CD14-positive monocyte (primary cell): ENCODE results near the gene STPG1. TPM values are rescaled to one million over a fixed set of nuclear protein-coding genes. Genes with fewer than 3 reads are reported as not detected.
A peak's percentile ranks its signal among the peaks of the same experiment; 100 is the strongest.

Experiments used
- DNase-seq, 3 donors: peaks; one replicate each; pipeline ENCODE4 v3.0.0-alpha.2; 2011 to 2022
- H2AFZ ChIP-seq: 2 replicates; pipeline ENCODE4 v1.6.0; 2012; ENCODE audit warnings: mild to moderate bottlenecking, low read depth, low read length, inconsistent platforms; ENCODE audit not compliant: insufficient read depth, poor library complexity, severe bottlenecking
- H3K27ac ChIP-seq, 2 donors: 1 replicate in 1 of 2; 2 replicates in 1 of 2; pipeline ENCODE4 v1.5.1; 2012 to 2013; ENCODE audit warnings: low read length in 2 of 2, control low read depth in 1 of 2, inconsistent platforms in 1 of 2, low read depth in 1 of 2, mild to moderate bottlenecking in 1 of 2
- H3K27me3 ChIP-seq, 2 donors: one replicate each; pipeline versions ENCODE4 v1.6.0 to v1.6.1; 2011 to 2013; ENCODE audit warnings: low read length in 2 of 2; ENCODE audit not compliant: control insufficient read depth in 2 of 2, insufficient read depth in 2 of 2
- H3K36me3 ChIP-seq, 2 donors: replicated peaks in 1 of 2; 1 replicate in 1 of 2; 2 replicates in 1 of 2; pipeline versions ENCODE4 v1.5.1 to v1.6.1; 2012 to 2013; ENCODE audit warnings: low read length in 2 of 2, control low read depth in 1 of 2, inconsistent platforms in 1 of 2, mild to moderate bottlenecking in 1 of 2; ENCODE audit not compliant: insufficient read depth in 2 of 2, control insufficient read depth in 1 of 2
- H3K4me1 ChIP-seq, 2 donors: 1 replicate in 1 of 2; 2 replicates in 1 of 2; pipeline versions ENCODE4 v1.5.1 to v1.6.1; 2012 to 2013; ENCODE audit warnings: low read length in 2 of 2, control low read depth in 1 of 2, inconsistent platforms in 1 of 2, mild to moderate bottlenecking in 1 of 2, moderate library complexity in 1 of 2; ENCODE audit not compliant: insufficient read depth in 2 of 2, control insufficient read depth in 1 of 2
- H3K4me2 ChIP-seq: replicated peaks from 2 replicates; pipeline ENCODE3; 2012; ENCODE audit warnings: low read length, moderate library complexity, mild to moderate bottlenecking; ENCODE audit not compliant: poor library complexity, severe bottlenecking; ENCODE audit errors: extremely low read depth
- H3K4me3 ChIP-seq, 3 experiments: fragments of 200-600 bp in 1 of 3; sonication (generic) in 1 of 3; replicated peaks in 1 of 3; 1 replicate in 2 of 3; 2 replicates in 1 of 3; pipeline ENCODE4 v1.5.1; 2011 to 2013; ENCODE audit warnings: low read length in 3 of 3, mild to moderate bottlenecking in 3 of 3, control low read depth in 2 of 3, low read depth in 2 of 3, inconsistent platforms in 1 of 3, moderate library complexity in 1 of 3
- H3K79me2 ChIP-seq: 2 replicates; pipeline ENCODE4 v1.6.0; 2012; ENCODE audit warnings: mild to moderate bottlenecking, control low read depth, inconsistent platforms, low read length, moderate library complexity; ENCODE audit not compliant: insufficient read depth
- H3K9ac ChIP-seq: 2 replicates; pipeline ENCODE4 v1.6.0; 2017; ENCODE audit warnings: low read length, mild to moderate bottlenecking; ENCODE audit not compliant: insufficient read depth, poor library complexity, severe bottlenecking
- H3K9me3 ChIP-seq, 2 donors: replicated peaks in 1 of 2; 1 replicate in 1 of 2; 2 replicates in 1 of 2; pipeline versions ENCODE4 v1.5.1 to v1.6.1; 2012 to 2013; ENCODE audit warnings: low read length in 2 of 2, control low read depth in 1 of 2; ENCODE audit not compliant: control insufficient read depth in 1 of 2, insufficient read depth in 1 of 2
- H4K20me1 ChIP-seq: 2 replicates; pipeline ENCODE4 v1.6.0; 2012; ENCODE audit warnings: mild to moderate bottlenecking, low read length, control low read depth, moderate library complexity; ENCODE audit not compliant: insufficient read depth
- H3K27ac Mint-ChIP-seq, 7 donors: one replicate each; pipeline ENCODE4 v1.8.0; 2020; ENCODE audit warnings: mild to moderate bottlenecking in 7 of 7, mixed read lengths in 7 of 7, moderate library complexity in 6 of 7, inconsistent platforms in 2 of 7
- H3K27me3 Mint-ChIP-seq, 3 donors: one replicate each; pipeline ENCODE4 v1.8.0; 2021 to 2022; ENCODE audit warnings: low read depth in 3 of 3, mild to moderate bottlenecking in 3 of 3, mixed read lengths in 3 of 3, moderate library complexity in 3 of 3, inconsistent platforms in 1 of 3
- H3K36me3 Mint-ChIP-seq, 2 donors: one replicate each; pipeline ENCODE4 v1.8.0; 2020; ENCODE audit warnings: mixed read lengths in 2 of 2, inconsistent platforms in 1 of 2, mild to moderate bottlenecking in 1 of 2
- H3K4me1 Mint-ChIP-seq: one replicate; pipeline ENCODE4 v1.8.0; 2020; ENCODE audit warnings: mild to moderate bottlenecking, mixed read lengths
- H3K4me3 Mint-ChIP-seq, 2 donors: one replicate each; pipeline ENCODE4 v1.8.0; 2020; ENCODE audit warnings: mild to moderate bottlenecking in 2 of 2, mixed read lengths in 2 of 2, moderate library complexity in 1 of 2
- H3K9me3 Mint-ChIP-seq, 7 donors: one replicate each; pipeline ENCODE4 v1.8.0; 2020 to 2022; ENCODE audit warnings: mixed read lengths in 7 of 7, mild to moderate bottlenecking in 6 of 7, moderate library complexity in 6 of 7, inconsistent platforms in 2 of 7
- CTCF ChIP-seq: fragments of 200-600 bp; IDR thresholded peaks from one replicate; pipeline ENCODE4 v1.8.0; 2022; ENCODE audit warnings: antibody characterized with exemption, mild to moderate bottlenecking
- WGBS: methylation state at CpG from one replicate; pipeline ENCODE4 v1.1.5; 2013; ENCODE audit warnings: missing lambda C conversion rate; ENCODE audit not compliant: insufficient coverage; 5-methylcytosine and 5-hydroxymethylcytosine counted together
- intact Hi-C, 2 donors: fragments of 100-400 bp; cut with micrococcal nuclease; formaldehyde crosslinking; loops; one replicate each; pipeline versions ENCODE4 v1.15.0 to v1.15.1; 2023
- polyA plus RNA-seq, 3 donors: library from polyadenylated mRNA; depleted of rRNA in 1 of 3; unstranded in 2 of 3; stranded (reverse) in 1 of 3; fragments of 300-500 nt in 2 of 3; fragments of >200 nt in 1 of 3; fragmentation: Illumina TruSeq in 2 of 3; gene quantifications; 1 replicate in 2 of 3; 2 replicates in 1 of 3; pipeline ENCODE4 v1.2.3, GENCODE V29; 2012 to 2021

The STPG1 gene
- polyA plus RNA-seq, 3 donors, result 0.57 to 0.85 (median 0.60) TPM

- Histone ChIP-seq H3K36me3 (no peaks in the 10 kb centered on the region), H3K27ac (no peak within 1 kb of the TSS), H3K9ac (no peak within 1 kb of the TSS), H2AFZ (no peak within 1 kb of the TSS), H3K9me3 (peaks cover 0 to 10% of the 10 kb centered on the region in 2 donors), H3K79me2 (no peaks in the 10 kb centered on the region), H3K4me2 (no peak within 1 kb of the TSS), H4K20me1 (no peaks in the 10 kb centered on the region), H3K27me3 (peaks cover 56 to 68% of the 10 kb centered on the region in 2 donors), H3K4me3 (no peak within 1 kb of the TSS), H3K4me1 (peaks cover 10 to 29% of the 10 kb centered on the region in 2 donors)
- H3K36me3 Mint-ChIP-seq, result peaks cover 4 to 22% of the 10 kb centered on the region in 2 donors
- peaks cover 32% of the 10 kb centered on the region for H3K4me1 Mint-ChIP-seq
- no peak within 1 kb of the TSS for H3K27ac Mint-ChIP-seq
- H3K9me3 Mint-ChIP-seq, result peaks cover 0 to 12% (median 4%) of the 10 kb centered on the region in 7 donors
- peaks cover 62 to 75% (median 64%) of the 10 kb centered on the region in 3 donors for H3K27me3 Mint-ChIP-seq
- 3% methylated on average over 18 of the region's 21 CpGs for WGBS
- DNase-seq, result no peak
- intact Hi-C loops, result no loop called here
- TF ChIP-seq CTCF, result no peak
- peak within 1 kb of the TSS in 1 of 2 donors; percentile 99 for H3K4me3 Mint-ChIP-seq
Measured at GRCh38 chr1:24319312-24319863, 94.2 kb downstream of the STPG1 start, which contains the start of gene GRHL3. GRHL3 (plus strand) TSS chr1:24319357; CDS start chr1:24319552, 195 bp downstream.

- no peak overlapping the region for H3K27ac ChIP-seq
- peaks cover 4 to 22% of the 10 kb centered on the region in 2 donors for H3K36me3 Mint-ChIP-seq
- TF ChIP-seq CTCF, result no peak
- peaks cover 56 to 71% (median 61%) of the 10 kb centered on the region in 3 donors for H3K27me3 Mint-ChIP-seq
- peaks cover 0 to 10% of the 10 kb centered on the region in 2 donors for H3K9me3 ChIP-seq
- H3K4me3 Mint-ChIP-seq, result peak overlapping the region in 1 of 2 donors; percentile 99
- no peak for DNase-seq
- no peak overlapping the region for H3K4me3 ChIP-seq
- H3K79me2 ChIP-seq, result no peaks in the 10 kb centered on the region
- peaks cover 32% of the 10 kb centered on the region for H3K4me1 Mint-ChIP-seq
- no peaks in the 10 kb centered on the region for H3K36me3 ChIP-seq
- peaks cover 10 to 29% of the 10 kb centered on the region in 2 donors for H3K4me1 ChIP-seq
- no peak overlapping the region for H3K4me2 ChIP-seq
- H3K9me3 Mint-ChIP-seq, result peaks cover 0 to 12% (median 4%) of the 10 kb centered on the region in 7 donors
- no peaks in the 10 kb centered on the region for H4K20me1 ChIP-seq
- no peak overlapping the region for H2AFZ ChIP-seq
- H3K27ac Mint-ChIP-seq, result no peak overlapping the region
- H3K9ac ChIP-seq, result no peak overlapping the region
- intact Hi-C loops, result no loop called here
- H3K27me3 ChIP-seq, result peaks cover 50 to 63% of the 10 kb centered on the region in 2 donors
- WGBS, result 39% methylated on average over 2 of the region's 5 CpGs
Measured at GRCh38 chr1:24318615-24319311, 94.8 kb downstream of the STPG1 start.
